Epidermal melanocyte (primary cell): ENCODE results near the gene ASB2.
A peak's percentile ranks its signal among the peaks of the same experiment; 100 is the strongest.

Experiments
- DNase-seq: peaks from one replicate; pipeline ENCODE4 v3.0.0; 2011; ENCODE audit warnings: low spot score; ENCODE audit not compliant: insufficient read length

The ASB2 gene

DNA sequence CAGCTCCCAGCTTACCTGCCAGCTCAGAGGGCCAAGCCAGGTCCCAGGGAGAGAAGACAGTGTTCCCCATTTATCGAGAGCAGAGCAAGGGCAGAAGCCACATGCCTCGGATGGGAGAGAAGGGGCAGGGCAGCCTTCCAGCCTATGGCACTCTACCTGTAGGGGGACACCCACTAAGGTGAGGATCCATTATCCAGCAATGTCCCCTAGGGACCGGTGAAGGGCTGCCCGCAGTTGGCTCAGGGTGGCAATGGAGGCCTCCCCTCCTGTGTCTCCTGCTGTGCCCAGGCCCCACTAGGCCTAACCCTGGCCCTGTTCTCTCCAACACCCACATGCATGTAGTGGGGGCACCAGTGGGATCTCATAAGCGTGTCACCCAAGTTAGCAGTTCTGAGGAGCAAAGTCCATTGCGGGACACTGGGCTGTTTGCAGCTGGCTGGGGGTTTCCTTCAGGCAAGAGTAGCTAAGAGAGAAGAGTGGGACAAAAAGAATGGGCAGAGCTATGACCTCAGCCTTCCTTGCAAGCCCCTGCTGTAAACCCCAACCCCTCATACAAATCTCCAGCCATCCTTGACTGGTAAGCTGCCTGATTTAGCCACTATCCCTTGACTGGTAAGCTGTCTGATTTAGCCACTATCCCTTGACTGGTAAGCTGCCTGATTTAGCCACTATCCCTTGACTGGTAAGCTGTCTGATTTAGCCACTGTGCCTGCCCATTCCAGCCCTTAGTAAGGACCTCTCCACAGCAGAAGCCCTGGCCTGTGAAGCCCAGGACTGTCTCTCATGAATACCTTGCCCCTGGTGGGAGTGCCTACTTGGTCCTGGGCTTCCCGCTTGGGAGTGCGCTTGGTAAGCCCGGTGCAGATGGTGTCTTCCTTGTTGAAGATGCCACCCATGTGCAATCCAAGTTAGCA, 5.2 kb upstream of the ASB2 start:
- no peak for DNase-seq

DNA sequence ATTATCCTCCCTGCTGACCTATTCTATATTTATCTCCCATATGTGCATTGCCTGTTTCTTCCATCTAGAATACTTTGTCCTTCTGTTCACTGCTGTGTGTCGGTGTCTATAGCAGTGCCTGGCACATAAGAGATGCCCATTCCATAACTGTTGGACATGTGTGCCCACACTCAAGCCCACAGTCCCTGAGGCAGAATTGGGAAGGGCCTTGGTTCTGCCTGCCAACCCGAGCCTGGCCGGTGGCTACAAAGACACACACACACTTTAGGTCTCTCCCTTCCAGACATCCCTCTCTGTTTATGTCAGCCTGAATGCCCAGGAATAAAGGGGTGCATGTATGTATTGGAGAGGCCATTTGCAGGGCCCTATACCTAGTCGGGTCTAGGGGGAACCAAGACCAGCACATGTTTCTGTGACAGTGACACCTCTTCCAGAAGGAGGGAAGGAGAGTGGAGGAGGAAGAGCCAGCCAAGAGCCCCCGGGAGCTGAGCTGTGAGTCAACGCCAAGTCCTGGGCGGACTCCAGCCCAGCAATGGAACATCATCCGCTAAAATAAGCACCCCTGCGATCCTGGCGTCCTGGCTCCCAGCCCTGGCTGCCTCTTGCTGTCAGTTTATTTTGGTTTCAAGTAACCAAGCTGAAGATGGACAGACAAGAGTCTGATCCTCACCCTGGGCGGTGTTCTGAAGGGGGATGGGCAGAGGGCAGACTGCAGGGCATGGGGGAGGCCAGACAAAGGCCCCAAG, 4.3 kb upstream of the ASB2 start:
- no peak for DNase-seq

DNA sequence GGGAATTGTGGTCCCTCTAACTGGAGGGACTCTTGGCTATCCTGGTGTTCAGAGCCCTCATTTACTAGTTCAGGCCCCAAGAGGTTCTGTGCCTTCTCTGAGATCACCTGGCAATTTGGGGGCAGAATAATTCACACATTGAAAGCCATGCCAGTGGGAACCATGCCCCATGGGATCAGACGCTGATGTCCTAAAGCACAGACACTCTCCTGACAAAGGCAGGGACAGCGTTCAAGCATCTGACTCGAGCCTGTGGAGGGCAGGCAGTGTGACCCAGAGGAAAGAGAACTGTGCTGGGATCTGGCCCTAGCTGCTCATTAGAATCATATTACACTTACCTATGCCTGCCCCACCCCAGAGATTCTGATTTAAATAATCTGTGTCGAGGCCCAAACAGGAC, 2.4 kb upstream of the ASB2 start:
- DNase-seq, result no peak

DNA sequence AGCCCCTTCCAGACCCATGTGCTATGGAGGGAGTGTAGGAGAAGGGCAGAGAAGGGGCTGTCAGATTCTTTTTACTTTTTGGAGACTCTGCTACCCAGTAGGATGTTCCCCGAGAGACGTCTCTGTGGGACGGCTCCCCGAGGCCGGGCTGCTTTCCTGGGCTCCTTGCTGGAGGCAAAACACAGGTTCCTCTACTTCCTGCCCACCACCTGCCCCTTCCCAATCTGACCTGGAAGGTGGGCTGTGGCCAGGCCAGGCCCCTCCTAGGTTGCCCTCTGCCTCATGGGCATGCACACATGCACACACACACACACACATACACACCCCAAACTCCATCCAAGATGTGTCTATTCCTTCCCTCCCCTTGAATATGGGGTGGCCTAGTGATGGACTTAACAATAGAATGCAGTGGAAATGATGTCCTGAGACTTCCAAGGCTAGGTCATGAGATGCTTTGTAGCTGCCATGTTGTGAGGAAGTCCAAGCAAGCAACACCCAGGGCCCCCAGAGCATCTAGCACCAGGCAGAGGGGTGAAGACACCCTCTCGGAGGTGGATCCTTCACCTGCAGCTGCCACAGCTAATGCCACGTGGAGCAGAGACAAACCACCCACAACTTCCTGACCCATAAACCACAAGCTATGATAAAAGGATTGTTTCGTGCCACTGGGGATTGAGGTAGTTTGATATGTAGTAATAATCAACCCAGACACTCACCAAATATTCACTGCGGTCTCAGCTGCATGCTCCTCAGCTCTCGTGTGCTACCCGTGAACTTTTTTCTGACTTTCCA, 1.6 kb upstream of the ASB2 start:
- DNase-seq, result no peak

DNA sequence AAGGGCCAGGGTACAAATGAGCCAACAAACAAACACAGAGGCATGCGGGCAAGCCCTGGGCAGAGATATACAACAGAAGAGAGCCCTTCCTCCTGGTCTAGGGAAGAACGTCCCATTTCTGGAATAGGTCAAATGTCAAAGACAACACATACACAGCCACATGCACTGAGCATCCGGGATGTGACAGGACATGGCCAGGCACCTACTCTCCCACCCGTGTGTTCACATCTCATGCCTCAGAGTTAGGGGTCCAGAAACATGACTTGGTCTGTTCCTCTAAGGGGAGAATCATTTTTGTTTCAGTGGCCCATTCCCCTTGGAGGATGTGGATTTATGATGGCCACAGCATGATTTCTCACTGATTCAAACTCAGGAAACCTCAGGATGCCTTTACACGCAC, 801 bp upstream of the ASB2 start:
- no peak for DNase-seq

DNA sequence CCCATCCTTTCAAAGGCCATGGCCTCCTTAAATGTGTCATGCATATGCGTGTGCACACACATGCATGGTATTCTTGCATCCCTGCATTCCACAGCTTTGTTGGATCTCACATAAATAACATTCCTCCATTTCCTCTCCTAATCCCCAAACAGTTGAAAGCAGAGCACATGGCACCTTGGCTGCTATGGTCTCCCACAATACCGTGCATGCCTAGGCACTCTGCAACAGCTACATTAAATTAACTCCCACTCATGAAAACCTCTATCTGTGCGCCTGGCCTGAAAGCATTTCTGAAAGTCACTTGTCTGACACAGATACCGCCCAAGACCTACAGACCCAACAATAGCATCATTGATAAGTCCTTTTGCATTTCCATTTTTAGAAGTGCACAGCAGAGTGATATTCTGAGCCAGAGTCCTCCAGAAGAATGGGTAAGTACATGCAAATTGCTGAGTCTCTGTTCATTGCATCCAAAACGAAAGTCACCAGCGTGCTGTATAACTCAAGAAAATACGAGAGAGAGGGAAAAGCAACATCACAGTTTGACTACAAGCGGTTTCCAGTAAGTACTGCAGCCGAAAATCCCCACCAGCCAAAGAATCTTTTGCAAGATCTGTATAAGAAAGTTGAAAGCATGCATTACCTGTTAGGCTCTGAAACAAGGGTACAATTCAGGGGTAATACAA, 436 bp downstream of the ASB2 start:
- DNase-seq, result peak; percentile 55

DNA sequence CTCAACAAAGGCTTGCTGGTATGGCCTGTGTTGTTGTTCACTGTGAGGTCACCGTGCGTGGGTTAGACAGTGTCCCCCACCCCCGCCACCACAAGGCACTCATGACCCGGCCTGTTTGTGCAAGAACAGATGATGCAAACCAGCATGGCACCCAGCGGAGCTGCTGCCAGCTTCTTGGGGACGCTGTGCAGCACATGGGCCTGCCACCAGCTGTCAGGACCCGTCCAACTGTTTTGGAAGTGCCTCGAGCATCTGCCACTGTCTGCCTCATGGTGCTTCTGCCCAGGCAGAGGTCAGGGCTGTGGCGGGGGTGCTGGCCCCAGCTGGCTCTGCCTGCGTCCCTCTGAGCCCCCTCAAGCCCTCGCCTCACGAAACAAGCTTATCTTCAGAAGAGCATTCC, 1.5 kb downstream of the ASB2 start:
- no peak for DNase-seq

DNA sequence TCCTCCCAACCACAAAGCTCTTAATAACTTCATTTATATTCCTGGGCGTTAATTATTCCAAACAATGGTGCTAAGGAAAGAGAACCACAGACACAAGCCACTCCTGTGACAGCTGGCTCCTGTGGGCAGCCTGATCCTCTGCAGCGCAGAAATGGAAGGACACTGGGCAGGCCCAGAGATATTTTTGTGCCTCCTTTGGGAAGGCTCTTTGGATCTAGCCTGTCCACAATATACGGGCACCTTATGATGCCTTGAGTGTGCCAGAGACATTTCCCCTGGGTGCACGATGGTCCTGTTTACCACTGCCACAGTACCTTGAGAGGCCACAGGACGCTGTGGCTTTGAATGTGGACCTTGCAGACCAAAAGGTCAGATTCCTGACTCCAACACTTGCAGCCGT, 2.1 kb downstream of the ASB2 start:
- DNase-seq, result no peak

DNA sequence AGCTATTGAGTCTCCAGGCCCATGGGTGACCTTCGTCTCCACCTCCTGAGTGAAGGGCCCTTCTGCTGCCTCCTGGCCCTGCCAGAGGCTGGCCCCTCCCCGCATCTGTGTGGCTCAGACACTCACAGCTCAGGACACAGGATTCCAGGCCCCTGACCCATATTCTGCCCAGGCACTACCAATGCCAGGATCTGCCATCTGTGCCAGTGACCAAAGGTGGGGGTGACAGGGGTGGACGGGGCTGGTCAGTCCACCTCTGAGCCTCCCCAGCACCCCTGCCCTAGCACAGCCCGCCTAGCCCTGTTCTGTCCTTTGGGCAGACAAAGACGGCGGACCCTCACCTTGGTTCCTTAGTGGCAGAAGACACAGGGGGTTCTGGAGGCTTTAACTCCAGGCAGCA, 2.8 kb downstream of the ASB2 start:
- no peak for DNase-seq

DNA sequence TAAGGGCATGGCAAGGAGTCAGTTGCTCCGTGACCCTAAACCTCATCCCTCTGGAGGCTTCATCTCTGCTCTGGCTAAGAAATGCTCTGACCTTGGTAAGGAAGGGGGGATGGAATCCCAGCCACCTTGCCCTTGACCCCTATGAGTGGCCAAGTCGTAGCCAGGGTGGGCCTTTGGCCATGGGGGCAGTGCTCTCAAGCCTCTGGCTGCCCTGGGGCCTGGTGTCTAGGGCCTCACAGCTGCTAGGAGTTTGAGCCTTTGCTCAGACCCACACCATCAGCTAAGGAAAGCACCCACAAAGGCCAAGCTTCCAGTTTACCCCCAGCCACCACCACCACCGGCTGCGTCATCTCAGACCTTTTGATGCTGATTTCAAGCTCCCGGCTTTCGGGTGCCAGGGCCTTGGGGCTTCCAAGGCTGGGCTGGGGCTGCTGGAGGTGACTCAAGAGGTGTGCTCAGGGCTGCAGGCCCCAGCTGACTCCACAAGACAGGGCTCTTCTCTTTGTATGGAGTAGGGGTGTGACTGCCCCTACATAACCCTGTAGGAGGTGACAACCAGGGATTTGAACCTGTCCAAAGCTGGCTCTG, 3.7 kb downstream of the ASB2 start:
- no peak for DNase-seq

DNA sequence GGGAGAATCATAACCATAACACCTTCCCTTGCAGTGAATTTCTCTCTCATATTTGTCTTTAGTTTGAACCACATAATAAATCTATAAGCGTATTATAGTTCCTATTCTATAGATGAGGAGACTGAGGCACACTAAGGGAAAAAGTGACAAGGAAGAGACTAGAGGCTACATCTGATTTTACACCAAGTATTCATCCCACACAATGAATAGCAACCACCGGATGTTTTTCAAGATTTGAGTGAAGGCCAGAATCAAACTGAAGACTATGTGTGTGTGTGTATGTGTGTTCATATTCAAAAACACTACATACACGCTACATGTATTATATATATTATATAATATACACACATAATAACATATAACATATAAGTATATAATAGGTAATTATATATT, 4.7 kb downstream of the ASB2 start:
- DNase-seq, result no peak

DNA sequence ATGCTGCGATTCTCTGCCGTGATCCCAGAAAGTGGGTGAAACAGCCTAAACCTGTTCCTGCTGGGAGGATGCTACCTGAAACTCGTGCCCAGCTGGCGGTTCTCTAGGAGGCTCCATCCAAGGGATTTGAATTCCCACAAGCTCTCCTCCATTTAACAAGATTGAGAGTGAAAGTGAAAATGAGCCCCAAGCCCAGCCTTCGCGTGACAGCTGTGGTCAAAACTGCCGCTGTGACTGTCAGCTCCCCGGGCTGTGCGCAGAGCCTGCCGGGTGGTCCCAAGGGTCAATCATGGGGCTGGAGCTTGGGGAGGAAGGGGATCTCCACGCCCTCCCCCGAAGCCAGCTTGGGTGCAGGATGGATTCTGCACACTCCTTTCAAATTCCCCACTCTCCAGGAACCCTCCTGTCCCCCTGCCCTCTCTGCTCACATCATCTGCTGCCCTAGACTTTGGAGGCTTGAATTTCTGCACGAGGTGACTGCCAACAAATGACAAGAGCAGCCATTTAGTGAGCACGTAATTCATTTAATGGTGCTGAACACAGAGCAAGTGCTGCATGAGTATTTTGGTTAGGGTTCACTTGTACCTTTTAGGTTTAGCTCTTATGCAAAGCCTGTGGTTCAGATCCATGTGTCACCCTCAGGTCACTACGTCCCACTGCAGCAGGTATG, 5.3 kb downstream of the ASB2 start:
- DNase-seq, result no peak

DNA sequence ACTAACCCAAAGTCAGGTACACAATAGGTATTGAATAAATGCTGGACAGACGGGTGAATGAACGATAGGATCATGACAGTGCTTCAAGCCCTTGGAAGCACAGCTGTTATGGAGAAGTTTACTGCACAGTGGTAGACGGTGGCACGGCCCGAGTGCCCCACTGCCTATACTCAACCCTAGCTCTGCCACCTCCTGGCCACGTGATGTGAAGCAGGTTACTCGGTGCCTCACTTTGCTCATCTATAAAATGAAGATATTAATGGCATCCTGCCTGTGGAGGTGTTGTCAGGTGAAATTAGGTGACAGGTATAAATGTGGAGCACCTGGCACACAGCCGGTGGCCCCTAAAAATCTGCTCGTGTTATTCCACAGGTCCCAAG, 5.8 kb downstream of the ASB2 start:
- no peak for DNase-seq

DNA sequence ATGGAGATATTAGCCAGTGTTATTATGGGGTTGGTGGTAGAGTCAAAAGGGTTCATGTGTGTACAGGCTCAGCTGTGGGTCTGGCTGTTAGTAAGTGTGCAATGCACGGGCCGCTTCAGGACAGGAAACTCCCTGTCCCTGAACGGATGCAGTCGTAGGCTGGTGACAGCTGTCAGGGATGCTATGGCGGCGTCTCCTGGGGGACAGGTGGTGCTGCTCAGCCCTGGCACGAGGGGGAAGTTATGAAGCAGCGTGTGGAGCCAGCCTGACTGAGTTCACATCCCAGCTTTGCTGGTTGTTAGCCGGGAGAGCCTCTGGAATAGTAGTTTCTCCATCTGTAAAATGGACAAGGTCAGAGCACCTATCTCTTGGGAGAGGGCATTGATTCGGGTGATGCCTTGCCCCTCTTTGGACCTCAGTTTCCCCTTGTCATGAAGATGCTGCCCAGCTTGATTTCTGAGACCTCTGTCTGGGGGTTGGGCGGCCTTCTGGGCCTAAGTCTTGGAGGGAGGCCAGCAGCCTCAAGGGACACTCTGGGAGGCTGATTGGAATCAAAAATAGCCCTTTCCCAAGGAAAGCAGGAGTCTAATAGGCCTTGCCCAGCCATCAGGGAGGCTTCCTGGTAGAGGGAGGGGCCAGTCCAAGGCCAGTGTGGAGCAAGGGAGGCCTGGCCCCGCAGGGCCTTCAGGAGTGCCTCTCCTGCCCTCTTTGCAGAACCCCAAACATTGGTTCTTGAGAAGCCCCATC, 7.1 kb downstream of the ASB2 start:
- no peak for DNase-seq

DNA sequence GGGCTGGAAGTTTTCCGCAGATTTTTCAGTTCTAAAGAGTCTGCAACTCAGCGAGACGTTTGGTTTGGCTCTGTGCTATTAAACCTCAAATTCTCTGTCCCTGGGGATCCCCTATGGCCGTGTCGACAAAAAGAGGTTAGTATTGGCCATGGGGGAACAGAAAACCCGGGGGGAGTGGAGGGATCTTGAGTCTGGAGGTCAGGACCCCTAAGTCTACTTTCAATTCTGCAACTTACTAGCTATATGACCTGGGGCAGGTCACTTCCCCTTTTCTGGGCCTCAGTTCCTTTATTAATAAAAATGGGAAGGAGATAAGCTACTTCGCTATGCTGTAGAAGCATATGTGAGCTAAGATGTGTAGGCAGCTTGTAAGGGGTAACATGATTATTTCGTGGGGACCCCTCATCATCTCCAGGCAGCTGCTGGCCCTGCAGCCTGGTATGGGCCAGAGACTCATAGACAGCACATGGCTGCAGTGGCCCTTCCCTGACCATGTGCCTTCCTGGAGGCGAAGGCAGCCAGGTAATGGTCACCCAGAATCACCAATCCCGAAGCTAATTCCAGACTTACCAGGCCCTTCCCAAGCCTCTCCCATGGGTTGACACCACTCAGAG, 8.6 kb downstream of the ASB2 start:
- no peak for DNase-seq

DNA sequence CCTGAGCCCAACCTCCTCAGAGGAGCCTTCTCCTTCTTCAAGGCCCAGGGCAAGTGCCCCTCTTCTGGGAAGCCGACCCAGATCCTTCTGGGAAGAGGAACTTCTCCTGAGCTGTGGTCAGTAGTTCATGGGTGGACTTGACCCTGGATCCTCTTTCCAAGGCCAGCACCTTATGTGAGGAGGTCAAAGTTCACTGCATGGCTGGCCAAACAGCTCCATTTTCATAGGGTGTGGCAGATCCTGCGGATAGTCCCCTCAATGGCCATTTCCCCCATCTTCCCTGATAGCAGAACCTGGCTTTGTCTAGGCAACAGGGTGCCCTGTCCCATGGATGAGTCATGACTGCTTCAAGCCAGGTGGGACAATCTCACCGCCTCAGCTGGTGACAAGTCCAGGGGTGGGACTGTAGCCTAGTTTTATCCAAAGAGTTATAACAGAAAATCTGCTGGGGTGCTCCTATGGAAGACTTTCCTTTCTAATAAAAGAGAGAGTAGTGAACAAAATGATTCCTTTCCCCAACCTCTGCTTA, 10.4 kb downstream of the ASB2 start:
- DNase-seq, result no peak

DNA sequence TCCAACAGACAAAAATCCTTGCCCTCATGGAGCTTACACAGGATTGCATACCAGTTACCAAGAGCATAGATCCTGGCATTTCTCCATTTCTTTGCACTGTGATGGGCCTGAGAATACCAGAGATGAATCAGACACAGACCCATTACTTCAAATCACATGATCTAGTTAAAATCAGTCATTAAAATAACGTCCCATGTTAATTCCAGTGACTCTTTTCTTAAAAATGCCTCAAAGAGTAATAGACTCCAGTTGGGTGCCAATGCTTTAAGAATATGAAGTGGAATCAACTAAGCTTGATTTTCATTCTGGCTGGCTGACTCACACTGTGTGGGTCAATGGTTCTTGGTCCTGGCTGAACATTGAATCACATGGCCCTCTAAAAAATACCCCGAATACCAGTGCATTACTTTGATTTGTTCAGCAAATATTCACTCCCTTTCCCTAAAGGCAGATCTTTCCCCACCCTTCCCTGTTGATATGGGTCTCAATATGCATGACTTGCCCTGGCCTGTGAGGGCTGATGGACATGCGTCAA, 11.0 kb downstream of the ASB2 start:
- peak; percentile 36 for DNase-seq

DNA sequence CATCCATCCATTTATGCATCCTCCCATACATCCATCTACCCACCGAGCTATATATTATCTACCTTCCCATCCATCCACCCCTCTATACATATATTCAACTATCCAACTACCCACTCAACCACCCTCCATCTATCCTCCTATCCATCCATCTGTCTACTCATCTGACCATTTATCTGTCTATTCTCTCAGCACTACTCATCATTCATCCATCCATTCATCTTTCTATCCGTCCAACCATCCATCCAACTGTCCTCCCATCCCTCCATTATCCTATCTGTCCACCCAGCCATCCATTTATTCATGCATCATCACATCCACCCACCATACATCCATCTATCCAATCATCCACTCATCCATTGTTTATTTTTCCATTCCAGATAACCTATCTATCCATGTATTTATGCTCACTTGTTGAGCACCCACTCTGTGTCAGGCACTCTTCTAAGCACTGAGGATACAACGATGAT, 11.5 kb downstream of the ASB2 start:
- DNase-seq, result no peak

DNA sequence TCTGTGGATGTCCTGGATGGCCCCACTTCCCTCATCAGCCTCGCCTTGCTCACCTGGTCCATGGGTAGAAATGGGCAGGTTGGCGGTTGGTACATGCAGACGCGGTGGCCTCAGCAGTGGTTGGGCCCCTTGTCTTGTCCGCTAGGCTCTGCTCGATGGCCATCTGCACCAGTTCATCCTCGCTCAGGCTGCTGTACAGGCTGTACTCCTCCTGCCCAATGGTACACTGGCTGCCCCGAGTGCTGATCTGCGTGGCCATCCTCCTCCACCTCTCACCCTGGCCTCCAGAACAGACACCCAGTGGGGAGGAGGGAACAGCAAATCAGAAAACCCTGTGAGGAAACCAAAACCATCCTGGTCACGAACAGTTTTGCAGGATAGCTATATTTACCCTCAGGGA, 12.1 kb downstream of the ASB2 start:
- no peak for DNase-seq
